Sigmoid colon (tissue), 7 donors: ENCODE measurements around the gene PEX10. TPM values are rescaled to one million over a fixed set of nuclear protein-coding genes. Genes with fewer than 3 reads are reported as not detected.

Experiments used
- DNase-seq: peaks from one replicate; pipeline ENCODE4 v3.0.0-alpha.2; 2019
- H3K27ac ChIP-seq, 4 donors: fragments of 200-600 bp; sonication (generic); one replicate each; pipeline ENCODE4 v1.5.1; 2016 to 2019; ENCODE audit warnings: mild to moderate bottlenecking in 1 of 4
- H3K27me3 ChIP-seq, 3 donors: fragments of 200-600 bp; sonication (generic); one replicate each; pipeline ENCODE4 v1.5.1; 2019; ENCODE audit warnings: mild to moderate bottlenecking in 1 of 3
- H3K36me3 ChIP-seq, 4 donors: fragments of 200-600 bp; sonication (generic); one replicate each; pipeline ENCODE4 v1.5.1; 2016 to 2019
- H3K4me1 ChIP-seq, 4 donors: fragments of 200-600 bp; sonication (generic); one replicate each; pipeline ENCODE4 v1.5.1; 2017 to 2019
- H3K4me3 ChIP-seq, 4 donors: fragments of 200-600 bp; sonication (generic); one replicate each; pipeline ENCODE4 v1.5.1; 2017 to 2019; ENCODE audit warnings: mild to moderate bottlenecking in 2 of 4, moderate library complexity in 1 of 4
- H3K9me3 ChIP-seq, 4 donors: fragments of 200-600 bp in 3 of 4; sonication (generic) in 3 of 4; one replicate each; pipeline versions ENCODE4 v1.5.1 to v1.6.1; 2013 to 2019
- CTCF ChIP-seq, 4 experiments: fragments of 450-650 bp in 3 of 4; fragments of 200-600 bp in 1 of 4; IDR thresholded peaks; one replicate each; pipeline ENCODE4 v1.5.1; 2016 to 2019; ENCODE audit warnings: antibody characterized with exemption in 4 of 4, mild to moderate bottlenecking in 3 of 4, moderate library complexity in 2 of 4
- EP300 ChIP-seq, 4 donors: sonication (generic); formaldehyde crosslinking; IDR thresholded peaks; one replicate each; pipeline ENCODE4 v1.6.1; 2017; ENCODE audit warnings: antibody characterized with exemption in 4 of 4
- POLR2A ChIP-seq, 2 donors: fragments of 450-650 bp; IDR thresholded peaks; one replicate each; pipeline ENCODE4 v1.6.1; 2016; ENCODE audit warnings: antibody characterized with exemption in 2 of 2, mild to moderate bottlenecking in 2 of 2, moderate library complexity in 2 of 2
- POLR2AphosphoS5 ChIP-seq, 4 donors: sonication (generic); formaldehyde crosslinking; IDR thresholded peaks; one replicate each; pipeline ENCODE4 v1.6.1; 2017; ENCODE audit warnings: antibody characterized with exemption in 4 of 4
- WGBS, 2 donors: extraction: QIAGEN DNeasy Blood & Tissue Kit; methylation state at CpG; one replicate each; pipeline ENCODE4 v1.1.7; 2013; 5-methylcytosine and 5-hydroxymethylcytosine counted together
- intact Hi-C: fragments of 100-400 bp; cut with DNase I; formaldehyde crosslinking; loops from one replicate; pipeline ENCODE4 v1.15.1; 2023
- polyA plus RNA-seq, 3 donors: library from polyadenylated mRNA; stranded (reverse); fragments of 200-250 nt; gene quantifications; one replicate each; pipeline ENCODE4 v1.2.3, GENCODE V29; 2013
- total RNA-seq, 4 donors: library from RNA; depleted of rRNA; stranded (reverse); fragments of >200 nt; gene quantifications; one replicate each; pipeline ENCODE4 v1.1.0, GENCODE V29; 2016
- donor health status: healthy with polysubstance abuse.
- donor health status: Bipolar disorder and iron deficiency.
- donor health status: healthy.

Gene PEX10
- total and polyA plus RNA-seq, 7 donors = 9.9 to 21.9 (median 13.8) TPM

GRCh38 chr1:2429780-2430591, 17.6 kb upstream of the PEX10 start:
- H3K27ac ChIP-seq = no peak overlapping the region
- no peaks in the 10 kb centered on the region for H3K4me1 ChIP-seq
- H3K27me3 ChIP-seq = peaks cover 5 to 91% (median 50%) of the 10 kb centered on the region in 3 donors
- 78 to 90% methylated on average over 20 of the region's 20 CpGs for WGBS, 2 donors
- peaks cover 0 to 6% (median 4%) of the 10 kb centered on the region in 4 donors for H3K9me3 ChIP-seq
- intact Hi-C loops = no loop called here
- TF ChIP-seq POLR2AphosphoS5 (IDR thresholded peaks at IDR 0.05) (no peak), POLR2A (IDR thresholded peaks at IDR 0.05) (no peak), EP300 (IDR thresholded peaks at IDR 0.05) (no peak), CTCF (IDR thresholded peaks at IDR 0.05) (no peak)
- H3K36me3 ChIP-seq = no peaks in the 10 kb centered on the region
- H3K4me3 ChIP-seq = no peak overlapping the region
- no peak for DNase-seq

- intact Hi-C loops = no loop called here
- no peak overlapping the region for H3K4me3 ChIP-seq
- no peaks in the 10 kb centered on the region for H3K36me3 ChIP-seq
- no peak for TF ChIP-seq POLR2AphosphoS5 (IDR thresholded peaks at IDR 0.05)
- no peak for TF ChIP-seq POLR2A (IDR thresholded peaks at IDR 0.05)
- TF ChIP-seq EP300 (IDR thresholded peaks at IDR 0.05) = no peak
- no peak for TF ChIP-seq CTCF (IDR thresholded peaks at IDR 0.05)
- H3K27me3 ChIP-seq = peaks cover 5 to 80% (median 37%) of the 10 kb centered on the region in 3 donors
- DNase-seq = no peak
- no peak overlapping the region for H3K27ac ChIP-seq
- no peaks in the 10 kb centered on the region for H3K4me1 ChIP-seq
- peaks cover 0 to 9% (median 6%) of the 10 kb centered on the region in 4 donors for H3K9me3 ChIP-seq
- WGBS, 2 donors = 80 to 92% methylated on average over 28 of the region's 28 CpGs
Observed at GRCh38 chr1:2428490-2428889, 16.1 kb upstream of the PEX10 start.

GRCh38 chr1:2427976-2428375, 15.6 kb upstream of the PEX10 start:
- no peak for TF ChIP-seq CTCF (IDR thresholded peaks at IDR 0.05)
- TF ChIP-seq POLR2AphosphoS5 (IDR thresholded peaks at IDR 0.05) = no peak
- no peak for TF ChIP-seq POLR2A (IDR thresholded peaks at IDR 0.05)
- no peak for TF ChIP-seq EP300 (IDR thresholded peaks at IDR 0.05)
- Histone ChIP-seq H3K36me3 (no peaks in the 10 kb centered on the region), H3K4me3 (no peak overlapping the region), H3K27me3 (peaks cover 5 to 80% (median 37%) of the 10 kb centered on the region in 3 donors), H3K9me3 (peaks cover 0 to 14% (median 8%) of the 10 kb centered on the region in 4 donors), H3K27ac (no peak overlapping the region), H3K4me1 (no peaks in the 10 kb centered on the region)
- no peak for DNase-seq
- intact Hi-C loops = no loop called here
- WGBS, 2 donors = 60 to 87% methylated on average over 10 of the region's 10 CpGs

- Histone ChIP-seq H3K36me3 (no peaks in the 10 kb centered on the region), H3K4me1 (no peaks in the 10 kb centered on the region), H3K9me3 (peaks cover 0 to 14% (median 8%) of the 10 kb centered on the region in 4 donors), H3K27me3 (peaks cover 0 to 80% (median 34%) of the 10 kb centered on the region in 3 donors), H3K27ac (no peak overlapping the region), H3K4me3 (no peak overlapping the region)
- TF ChIP-seq POLR2AphosphoS5 (IDR thresholded peaks at IDR 0.05) = no peak
- no peak for TF ChIP-seq POLR2A (IDR thresholded peaks at IDR 0.05)
- TF ChIP-seq EP300 (IDR thresholded peaks at IDR 0.05) = no peak
- TF ChIP-seq CTCF (IDR thresholded peaks at IDR 0.05) = no peak
- DNase-seq = no peak
- intact Hi-C loops = no loop called here
- WGBS, 2 donors = 74 to 84% methylated on average over 18 of the region's 18 CpGs
Observed at GRCh38 chr1:2427051-2427450, 14.7 kb upstream of the PEX10 start.
